8988T (cell line): ENCODE results near the gene PRB3.

Source experiments
- DNase-seq: peaks from one replicate; pipeline ENCODE4 v3.0.0; 2011

Gene PRB3

DNA sequence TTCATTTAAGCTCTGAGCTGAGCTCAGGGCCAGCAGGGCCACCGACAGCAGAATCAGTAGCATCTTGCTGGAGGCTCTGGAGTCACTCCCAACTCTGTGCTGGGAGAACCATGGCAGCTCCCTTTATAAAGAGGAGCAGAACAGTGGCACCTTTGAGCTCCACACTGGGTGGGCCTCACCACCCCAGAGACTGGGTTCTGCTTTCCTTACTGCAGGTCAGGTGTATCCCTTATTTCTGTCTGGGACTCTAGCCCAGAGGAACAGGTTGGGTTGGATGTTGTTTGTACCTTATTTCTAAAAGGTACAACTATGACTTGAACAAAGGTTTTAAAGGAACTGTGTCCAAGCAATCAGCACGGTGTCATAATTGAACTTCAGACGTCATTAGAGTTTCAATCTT lies at the start of gene PRB3:
Gene PRB3 (minus strand): TSS at position 101 of the 400 bp plus-strand sequence. CDS start 38 bp downstream, at position 63.
- DNase-seq: no peak

DNA sequence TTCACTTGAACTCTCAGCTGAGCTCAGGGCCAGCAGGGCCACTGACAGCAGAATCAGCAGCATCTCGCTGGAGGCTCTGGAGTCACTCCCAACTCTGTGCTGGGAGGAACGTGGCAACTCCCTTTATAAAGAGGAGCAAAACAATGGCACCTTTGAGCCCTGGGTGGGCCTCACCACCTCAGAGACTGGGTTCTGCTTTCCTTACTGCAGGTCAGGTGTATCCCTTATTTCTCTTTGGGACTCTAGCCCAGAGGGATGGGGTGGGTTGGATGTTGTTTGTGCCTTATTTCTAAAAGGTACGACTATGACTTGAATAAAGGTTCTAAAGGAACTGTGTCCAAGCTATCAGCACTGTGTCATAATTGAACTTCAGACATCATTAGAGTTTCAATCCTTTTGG lies 40.8 kb upstream of the PRB3 start, which contains the start of gene PRB4:
Gene PRB4 (minus strand): TSS at position 101 of the 400 bp plus-strand sequence. CDS start 38 bp downstream, at position 63.
- no peak for DNase-seq

GRCh38 chr12:11307143-11307542 lies 37.6 kb upstream of the PRB3 start:
- no peak for DNase-seq

DNA sequence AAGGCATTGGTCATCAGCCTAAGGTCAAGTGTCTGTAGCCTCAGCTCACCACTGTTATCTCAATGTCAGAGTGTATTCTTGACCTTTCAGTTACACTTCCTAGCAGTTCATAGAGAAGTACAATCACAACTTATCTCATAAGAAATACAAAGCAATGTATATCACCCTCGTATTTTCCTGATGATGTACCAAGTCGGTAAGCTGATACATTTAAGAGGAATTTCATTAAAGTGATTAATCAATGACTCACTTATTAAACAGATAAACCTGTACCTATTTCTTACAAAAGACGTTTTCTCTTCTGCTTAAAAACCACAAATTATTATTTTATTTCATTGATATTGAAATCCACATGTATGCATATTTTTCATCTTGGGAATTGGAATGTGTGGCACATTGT lies 3.9 kb upstream of the PRB3 start:
- DNase-seq: no peak

DNA sequence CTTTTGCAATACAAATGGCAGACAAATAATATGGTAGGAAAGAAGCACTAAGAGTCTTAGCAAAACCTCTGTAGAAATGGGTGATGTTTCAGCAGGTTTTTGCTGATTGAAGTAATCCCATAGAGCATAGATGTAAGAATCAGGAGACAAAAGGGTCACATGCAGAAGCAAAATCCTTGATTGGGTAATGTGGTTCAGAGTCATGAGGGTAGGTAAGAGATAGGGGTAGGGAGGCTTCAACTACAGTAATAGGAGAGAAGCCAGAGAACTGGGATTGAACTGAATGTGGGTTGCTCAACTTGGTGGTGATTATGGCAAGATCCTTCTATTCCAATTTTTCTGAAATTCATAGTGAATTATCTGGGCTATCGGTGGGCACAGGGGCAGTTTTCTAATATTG lies 5.0 kb downstream of the PRB3 start:
- DNase-seq: no peak

GRCh38 chr12:11246489-11246888 lies 23.0 kb downstream of the PRB3 start:
- DNase-seq: no peak

DNA sequence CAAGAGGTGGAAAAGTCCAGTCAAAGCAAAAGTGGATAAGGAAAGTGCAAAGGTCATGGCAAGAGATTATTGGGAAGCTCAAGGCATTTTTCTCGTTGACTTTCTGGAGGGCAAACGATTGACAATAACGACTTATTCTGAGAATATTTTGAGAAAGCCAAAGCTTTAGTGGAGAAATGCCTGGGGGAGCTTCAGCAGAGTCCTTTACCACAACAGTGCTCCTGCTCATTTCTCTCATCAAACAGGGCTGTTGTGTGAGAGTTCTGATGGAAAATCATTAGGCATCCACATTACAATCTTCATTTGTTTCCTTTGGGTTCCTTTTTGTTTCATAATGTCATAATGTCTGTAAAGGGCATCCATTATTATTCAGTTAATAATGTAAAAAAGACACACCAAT lies 26.9 kb downstream of the PRB3 start:
- DNase-seq: no peak

GRCh38 chr12:11240348-11240930 lies 29.1 kb downstream of the PRB3 start:
- DNase-seq: no peak

DNA sequence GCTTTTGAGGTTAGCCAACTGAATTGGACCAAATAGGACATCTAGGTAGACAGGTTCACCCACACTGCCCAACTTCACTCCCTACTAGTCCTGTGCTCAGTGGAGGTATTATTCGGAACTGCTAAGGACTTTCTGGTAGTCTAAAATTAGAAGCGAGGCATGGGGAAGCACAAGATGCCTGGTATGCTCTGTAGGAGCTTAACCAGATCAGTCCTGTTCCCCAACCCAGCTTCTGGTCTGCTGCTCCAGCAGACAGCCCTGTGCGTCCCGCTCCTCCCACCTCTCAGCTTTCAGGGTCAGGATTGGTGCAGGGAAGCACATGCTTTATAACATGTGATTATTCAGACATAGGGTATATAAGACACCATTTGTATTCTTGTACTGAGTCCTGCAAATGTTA lies 31.2 kb downstream of the PRB3 start:
- no peak for DNase-seq

- no peak for DNase-seq
Measured at GRCh38 chr12:11233532-11233931, 36.0 kb downstream of the PRB3 start.

GRCh38 chr12:11228296-11228879 lies 41.1 kb downstream of the PRB3 start:
- DNase-seq: no peak

DNA sequence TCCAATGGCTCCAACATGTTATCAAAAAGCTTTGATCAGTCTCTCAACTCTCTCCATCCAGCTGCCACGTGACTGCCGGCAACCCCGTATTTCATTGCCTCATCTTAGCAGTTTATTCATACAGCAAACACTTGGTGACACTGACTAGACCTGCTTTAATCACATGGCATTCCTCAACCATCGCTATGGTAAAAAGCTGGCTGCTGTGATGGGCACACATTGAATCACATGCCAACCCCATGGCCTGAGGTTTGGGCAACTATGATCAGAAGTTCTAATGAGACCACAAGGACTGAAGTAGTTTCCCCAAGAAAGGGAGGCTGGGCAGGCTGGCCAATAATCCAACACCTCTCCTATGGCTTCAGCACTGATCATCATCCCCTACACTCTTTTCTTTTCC lies 42.1 kb downstream of the PRB3 start:
- DNase-seq: no peak
